Peyer's patch (tissue), 4 donors: ENCODE results near the gene OR4F15.

ENCODE experiments used
- POLR2A ChIP-seq, 2 donors: fragments of 450-650 bp; IDR thresholded peaks; one replicate each; pipeline ENCODE4 v1.5.1; 2017; ENCODE audit warnings: antibody characterized with exemption in 2 of 2, mild to moderate bottlenecking in 2 of 2, moderate library complexity in 2 of 2
- TF ChIP-seq, protein P1 (sequence below), 6 experiments: fragments of 450-650 bp in 4 of 6; fragments of 200-600 bp in 2 of 6; sonication (generic) in 1 of 6; IDR thresholded peaks; one replicate each; pipeline ENCODE4 v1.5.1; 2017 to 2019; ENCODE audit warnings: antibody characterized with exemption in 6 of 6, mild to moderate bottlenecking in 3 of 6, moderate library complexity in 1 of 6

DNA sequence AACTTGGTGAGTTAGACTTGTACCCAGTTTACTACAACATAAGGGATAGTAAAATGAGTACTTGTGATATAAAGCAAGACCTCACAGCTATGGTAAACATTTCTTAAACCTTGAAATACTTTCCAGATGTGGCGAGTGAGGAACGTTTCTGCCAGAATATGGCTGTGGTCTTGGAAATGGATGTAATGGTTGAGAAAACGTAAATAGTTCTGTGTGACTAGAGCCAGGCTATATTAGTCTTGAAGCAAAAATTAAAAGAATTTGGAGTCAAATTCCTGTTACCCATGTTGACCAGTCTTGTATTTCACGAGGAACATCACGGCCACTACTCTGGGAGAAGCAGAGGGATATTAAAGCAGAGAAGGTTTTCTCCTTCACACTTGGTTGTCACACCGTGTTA, 15.3 kb downstream of the OR4F15 start:
- TF ChIP-seq, protein P1, sequence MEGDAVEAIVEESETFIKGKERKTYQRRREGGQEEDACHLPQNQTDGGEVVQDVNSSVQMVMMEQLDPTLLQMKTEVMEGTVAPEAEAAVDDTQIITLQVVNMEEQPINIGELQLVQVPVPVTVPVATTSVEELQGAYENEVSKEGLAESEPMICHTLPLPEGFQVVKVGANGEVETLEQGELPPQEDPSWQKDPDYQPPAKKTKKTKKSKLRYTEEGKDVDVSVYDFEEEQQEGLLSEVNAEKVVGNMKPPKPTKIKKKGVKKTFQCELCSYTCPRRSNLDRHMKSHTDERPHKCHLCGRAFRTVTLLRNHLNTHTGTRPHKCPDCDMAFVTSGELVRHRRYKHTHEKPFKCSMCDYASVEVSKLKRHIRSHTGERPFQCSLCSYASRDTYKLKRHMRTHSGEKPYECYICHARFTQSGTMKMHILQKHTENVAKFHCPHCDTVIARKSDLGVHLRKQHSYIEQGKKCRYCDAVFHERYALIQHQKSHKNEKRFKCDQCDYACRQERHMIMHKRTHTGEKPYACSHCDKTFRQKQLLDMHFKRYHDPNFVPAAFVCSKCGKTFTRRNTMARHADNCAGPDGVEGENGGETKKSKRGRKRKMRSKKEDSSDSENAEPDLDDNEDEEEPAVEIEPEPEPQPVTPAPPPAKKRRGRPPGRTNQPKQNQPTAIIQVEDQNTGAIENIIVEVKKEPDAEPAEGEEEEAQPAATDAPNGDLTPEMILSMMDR (IDR thresholded peaks at IDR 0.05): no peak
- no peak for TF ChIP-seq POLR2A (IDR thresholded peaks at IDR 0.05)
